ENCODE measurements around the gene PET100. TPM values are rescaled to one million over a fixed set of nuclear protein-coding genes. Genes with fewer than 3 reads are reported as not detected.

PET100 gene, protein sequence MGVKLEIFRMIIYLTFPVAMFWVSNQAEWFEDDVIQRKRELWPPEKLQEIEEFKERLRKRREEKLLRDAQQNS
- 100 to 1,000 TPM in 3 of 4 donors, 10 to 100 TPM in 1; 99.2 to 131 (median 118) TPM for polyA plus RNA-seq (ENCODE audit: insufficient read length in 4 of 4)

DNA sequence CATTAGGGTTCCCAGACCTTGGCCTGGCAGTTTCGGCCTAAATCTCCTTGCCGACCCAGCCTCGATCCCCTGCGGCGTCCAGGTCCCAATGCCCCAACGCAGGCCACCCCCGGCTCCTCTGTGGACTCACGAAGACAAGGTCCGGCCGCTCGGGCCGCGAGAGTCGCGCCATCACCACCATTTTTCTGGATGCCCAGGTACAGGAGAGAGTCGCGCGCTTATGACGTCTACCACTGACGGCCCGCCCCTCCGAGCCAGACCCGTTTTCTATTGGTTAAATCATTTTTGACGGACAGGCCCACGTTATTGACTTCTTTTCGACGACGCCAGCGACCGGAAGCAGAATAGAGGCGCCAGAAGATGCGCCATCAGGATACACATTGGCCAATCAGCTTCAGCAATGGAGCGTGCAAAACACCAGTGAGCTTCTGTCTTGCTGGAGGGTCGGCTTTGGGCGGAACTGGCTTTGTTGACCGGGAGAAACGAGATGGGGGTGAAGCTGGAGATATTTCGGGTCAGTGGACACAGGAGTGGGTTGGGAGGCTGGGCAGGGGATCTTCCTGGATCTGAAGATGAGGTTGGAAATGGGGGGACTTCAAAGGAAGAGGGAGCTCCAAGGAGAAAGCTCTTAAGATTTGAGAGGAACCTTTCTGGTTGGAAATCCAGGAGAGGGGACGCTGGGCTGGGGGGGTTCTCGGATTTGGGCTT, at the start of gene PET100, which contains the start of gene XAB2:
Gene PET100 (plus strand): TSS at position 447 of the 708 bp plus-strand sequence. CDS start 41 bp downstream, at position 488.
Gene XAB2 (minus strand): TSS at position 199 of the 708 bp plus-strand sequence. CDS start 18 bp downstream, at position 181.
- peak; percentile 97 to 98 (median 98) for DNase-seq (ENCODE audit: low read depth in 4 of 4, low spot score in 2 of 4)

DNA sequence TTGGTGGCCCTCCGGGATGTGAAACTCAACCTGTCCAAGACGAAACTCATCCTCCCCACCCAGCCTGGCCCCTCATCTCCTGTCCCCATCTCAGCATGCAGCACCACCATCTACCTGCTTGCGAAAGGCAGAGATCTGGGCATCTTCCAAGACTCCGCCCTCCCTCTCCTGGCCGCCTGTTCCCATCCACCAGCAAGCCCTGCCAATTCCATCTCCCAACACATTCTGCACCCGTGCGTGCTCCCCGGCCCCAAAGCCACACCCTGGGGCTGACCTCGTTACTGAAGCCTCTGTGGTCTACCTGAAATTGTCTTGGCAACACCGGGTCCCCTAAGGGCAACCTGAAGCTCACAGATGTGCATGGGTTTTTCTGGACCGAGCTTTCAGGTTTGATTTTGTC, 47.1 kb upstream of the PET100 start:
- DNase-seq (ENCODE audit: low read depth in 4 of 4, low spot score in 2 of 4), result no peak

DNA sequence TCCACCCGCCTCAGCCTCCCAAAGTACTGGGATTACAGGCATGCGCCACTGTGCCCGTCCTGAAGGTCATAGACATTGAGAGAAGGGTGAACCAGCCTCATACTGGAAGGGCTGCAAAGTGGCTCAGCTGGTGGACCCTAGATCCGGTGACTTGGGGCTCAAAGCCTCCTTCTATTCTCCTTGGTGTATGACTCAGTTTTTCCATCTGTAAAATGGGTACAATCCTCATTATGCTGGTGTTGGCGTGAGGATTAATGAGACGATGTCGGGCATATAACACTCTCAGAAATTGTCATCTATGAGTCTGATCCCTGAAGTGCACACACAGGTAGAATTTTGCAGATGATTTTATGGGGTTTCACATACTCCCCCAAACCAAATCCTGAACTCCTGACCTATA, 39.8 kb upstream of the PET100 start:
- DNase-seq (ENCODE audit: low read depth in 4 of 4, low spot score in 2 of 4), result no peak

DNA sequence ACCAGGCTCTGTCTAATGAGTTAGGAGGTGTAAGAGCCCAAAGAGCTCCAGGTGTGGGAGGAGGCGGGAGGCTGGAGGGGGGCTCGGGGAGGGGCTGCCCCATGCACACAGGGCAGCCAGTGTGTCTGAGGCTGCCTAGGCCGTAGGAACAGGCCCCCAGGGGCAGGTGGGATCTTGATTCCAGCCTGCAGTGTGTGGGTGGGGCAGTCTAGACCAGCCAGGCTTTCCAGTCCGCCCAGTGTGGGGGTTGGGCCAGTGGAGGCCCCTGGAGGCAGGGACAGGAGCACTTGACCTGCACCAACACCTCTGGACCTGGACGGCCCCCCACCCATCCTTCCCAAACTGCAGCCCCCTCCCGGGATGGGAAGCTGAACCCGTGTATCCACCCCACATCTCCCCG, 39.3 kb upstream of the PET100 start:
- no peak for DNase-seq (ENCODE audit: low read depth in 4 of 4, low spot score in 2 of 4)

DNA sequence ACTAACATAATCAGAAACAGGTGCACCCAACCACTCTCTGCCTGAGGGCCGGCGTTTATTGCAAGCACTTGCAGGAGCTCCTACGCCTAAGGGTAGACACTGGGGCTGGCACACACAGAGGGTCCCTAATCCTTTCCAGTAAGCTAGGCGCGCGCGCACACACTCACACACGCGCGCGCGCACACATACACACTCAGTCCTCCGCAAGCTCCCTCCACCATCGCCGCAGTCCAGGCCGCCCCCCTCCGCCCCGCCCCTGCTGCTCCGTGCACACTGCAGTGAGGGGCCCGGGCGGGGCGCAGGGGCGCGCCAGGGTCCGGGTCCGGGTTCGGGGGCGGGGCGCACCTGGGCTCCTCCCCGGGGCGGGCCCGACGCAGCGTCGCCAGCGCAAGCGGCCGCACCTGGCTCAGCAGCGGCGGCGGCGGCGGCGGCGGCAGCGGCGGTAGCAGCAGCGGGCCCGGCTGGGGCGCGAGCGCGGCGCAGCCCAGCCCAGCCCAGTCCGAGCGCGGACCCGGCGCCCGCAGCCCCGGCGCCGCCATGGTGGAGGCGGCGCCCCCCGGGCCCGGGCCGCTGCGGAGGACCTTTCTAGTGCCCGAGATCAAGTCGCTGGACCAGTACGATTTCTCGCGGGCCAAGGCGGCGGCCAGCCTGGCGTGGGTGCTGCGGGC, 34.0 kb upstream of the PET100 start, which contains the start of gene CAMSAP3:
Gene CAMSAP3 (plus strand): TSS at position 398 of the 668 bp plus-strand sequence. CDS start 140 bp downstream, at position 538.
- peak in 3 of 4 donors; percentile 23 to 27 (median 26) for DNase-seq (ENCODE audit: low read depth in 4 of 4, low spot score in 2 of 4)

DNA sequence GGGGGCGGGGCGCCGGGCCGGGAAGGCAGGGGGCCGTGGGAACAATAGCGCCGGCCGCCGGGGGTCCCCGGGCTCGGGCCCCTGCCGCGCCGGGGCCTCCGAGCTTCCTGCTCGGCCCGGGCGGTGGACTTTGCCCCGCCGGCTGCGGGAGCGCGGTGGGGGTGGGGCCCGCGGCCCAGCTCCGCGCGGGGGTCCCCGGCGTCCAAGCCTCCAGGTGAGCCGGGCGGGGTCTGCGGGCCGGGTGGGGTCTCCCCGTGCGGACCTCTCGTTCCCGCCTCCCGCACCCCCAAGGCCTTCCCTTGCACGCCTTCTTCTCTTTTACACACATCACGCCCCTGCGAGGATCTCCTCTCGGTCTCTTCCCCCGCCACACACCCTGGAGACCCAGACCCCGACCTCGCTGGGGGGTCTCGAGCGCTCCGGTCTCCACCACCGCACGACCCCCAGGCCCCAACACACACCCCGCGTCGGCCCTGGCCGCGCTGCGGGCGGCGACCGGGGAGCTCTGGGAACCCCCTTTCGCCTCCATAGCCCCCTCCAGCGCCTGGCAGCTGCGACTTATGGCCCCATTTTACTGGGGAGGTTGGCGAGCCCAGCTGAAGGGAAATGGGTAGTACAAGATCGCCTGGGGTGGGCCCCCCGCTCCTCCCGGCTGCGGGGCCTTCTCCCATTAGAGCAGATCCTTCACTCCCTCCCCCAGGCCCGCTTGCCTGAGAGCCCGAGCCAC, 33.2 kb upstream of the PET100 start:
- DNase-seq (ENCODE audit: low read depth in 4 of 4, low spot score in 2 of 4), result no peak

DNA sequence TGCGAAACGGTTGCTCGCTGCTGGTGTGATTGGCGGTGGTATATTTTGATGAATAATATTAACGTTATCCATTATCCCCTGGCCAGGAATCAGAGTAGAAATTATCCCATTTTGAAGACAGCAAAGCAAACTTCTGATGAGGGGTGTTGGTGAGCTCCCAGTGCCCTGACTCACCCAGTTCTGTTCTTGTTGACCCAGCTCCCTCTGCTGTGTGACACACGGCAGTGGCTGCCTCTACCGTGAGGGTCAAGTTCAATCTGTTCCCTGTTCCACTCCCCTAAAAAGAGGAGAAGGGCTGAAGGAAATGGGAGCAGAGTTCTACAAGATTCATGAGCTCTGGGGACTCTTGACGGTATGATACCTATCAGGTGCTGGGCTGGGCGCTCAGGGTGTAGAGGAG, 31.9 kb upstream of the PET100 start:
- no peak for DNase-seq (ENCODE audit: low read depth in 4 of 4, low spot score in 2 of 4)

DNA sequence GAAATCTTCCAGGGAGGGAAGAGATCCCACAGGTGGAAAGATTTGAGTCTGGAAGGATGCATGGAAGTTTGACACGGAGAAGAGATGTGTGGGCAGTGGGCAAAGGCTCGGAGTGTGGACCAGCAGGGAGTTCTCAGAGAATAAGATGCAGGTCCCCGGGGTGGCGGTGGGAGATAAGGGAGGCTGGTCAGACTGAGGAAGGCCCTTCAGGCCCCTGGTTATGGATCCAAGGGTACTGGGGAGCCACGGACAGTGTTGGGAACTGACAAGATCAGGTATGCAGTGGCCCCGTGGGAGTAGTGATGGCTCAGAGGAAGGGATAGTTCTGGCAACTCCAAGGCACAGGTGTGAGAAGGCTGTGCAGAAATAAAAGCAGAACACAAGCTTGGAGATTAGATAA, 31.4 kb upstream of the PET100 start:
- DNase-seq (ENCODE audit: low read depth in 4 of 4, low spot score in 2 of 4), result no peak

DNA sequence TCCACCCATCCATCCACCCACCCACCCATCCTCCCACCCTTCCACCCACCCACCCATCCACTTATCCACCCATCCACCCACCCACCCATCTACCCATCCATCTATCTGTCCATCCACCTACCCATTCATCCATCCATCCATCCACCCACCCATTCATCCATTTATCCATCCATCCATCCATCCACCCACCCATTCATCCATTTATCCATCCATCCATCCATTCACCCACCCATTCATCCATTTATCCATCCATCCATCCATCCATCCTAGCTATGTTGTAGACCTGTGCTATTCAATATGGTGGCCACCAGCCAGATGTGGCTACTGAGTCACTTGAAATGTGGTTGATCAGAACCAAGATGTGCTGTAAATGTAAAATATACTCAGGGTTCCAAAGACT, 28.9 kb upstream of the PET100 start:
- DNase-seq (ENCODE audit: low read depth in 4 of 4, low spot score in 2 of 4), result no peak

DNA sequence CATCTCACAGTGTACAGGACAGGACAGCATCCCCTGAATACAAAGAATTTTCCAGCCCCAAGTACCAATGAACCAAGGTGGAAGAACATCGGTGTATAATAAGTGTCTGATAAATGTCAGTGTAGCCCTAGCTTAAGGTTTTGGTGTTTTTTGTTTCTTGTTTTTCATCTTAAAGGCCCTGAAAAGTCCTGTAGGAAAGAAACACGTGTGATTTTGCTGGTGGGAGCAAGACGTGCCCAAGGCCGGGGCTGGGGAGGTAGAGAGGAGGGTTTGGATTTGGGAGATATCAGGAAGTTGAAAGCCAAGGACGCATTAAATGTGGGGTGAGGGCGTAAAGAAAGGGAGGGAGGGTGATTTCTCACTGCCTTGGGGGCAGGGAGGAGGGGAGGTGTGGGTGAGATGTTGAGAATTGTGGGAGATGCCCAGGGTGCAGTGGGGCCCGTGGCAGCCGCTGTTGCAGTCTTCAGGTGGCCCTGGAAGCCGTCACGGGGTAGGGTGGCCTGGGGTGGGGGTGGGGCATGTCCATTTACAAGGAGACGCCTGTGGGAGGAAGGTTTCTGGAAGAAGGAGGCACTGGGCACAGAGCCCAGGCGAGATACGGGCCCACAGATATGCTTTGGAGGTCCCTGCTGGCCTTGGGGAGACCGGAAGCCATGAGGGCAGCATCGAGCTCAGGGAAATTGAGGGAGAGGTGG, 27.2 kb upstream of the PET100 start:
- no peak for DNase-seq (ENCODE audit: low read depth in 4 of 4, low spot score in 2 of 4)

DNA sequence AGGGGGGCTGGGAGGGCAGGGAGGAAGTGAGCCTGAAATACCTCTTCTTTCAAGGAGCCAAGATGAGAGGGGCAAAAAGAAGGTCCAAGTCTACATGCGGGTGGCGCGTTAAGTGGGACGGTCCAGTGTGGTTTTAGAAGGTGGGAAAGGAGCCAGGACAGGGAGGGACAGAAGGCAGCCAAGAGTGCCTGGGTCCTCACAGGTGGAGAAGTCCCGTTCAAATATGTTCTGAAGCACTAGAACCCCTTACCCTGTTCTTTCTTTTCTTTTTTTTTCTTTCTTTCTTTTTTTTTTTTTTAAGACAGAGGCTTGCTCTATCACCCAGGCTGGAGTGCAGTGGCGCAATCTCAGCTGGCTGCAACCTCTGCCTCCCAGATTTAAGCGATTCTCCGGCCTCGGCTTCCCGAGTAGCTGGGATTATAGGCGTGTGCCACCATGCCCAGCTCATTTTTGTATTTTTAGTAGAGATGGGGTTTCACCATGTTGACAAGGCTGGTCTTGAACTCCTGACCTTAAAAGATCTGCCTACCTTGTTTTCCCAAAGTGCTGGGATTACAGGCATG, 26.6 kb upstream of the PET100 start:
- DNase-seq (ENCODE audit: low read depth in 4 of 4, low spot score in 2 of 4), result no peak

DNA sequence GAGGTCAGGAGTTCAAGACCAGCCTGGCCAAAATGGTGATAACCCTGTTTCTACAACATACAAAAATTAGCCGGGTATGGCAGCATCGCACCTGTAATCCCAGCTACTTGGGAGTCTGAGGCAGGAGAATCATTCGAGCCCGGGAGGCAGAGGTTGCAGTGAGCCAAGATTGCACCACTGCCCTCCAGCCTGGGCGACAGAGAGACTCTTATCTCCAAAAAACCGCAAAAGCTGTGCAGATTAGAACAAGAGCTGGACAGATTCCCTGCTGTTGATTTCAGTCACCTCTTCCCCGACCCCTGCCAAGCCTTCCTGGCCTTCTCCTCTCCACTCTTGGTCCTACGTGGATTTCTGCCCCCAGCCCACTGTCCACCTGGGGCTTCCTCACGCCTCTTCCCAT, 25.7 kb upstream of the PET100 start:
- no peak for DNase-seq (ENCODE audit: low read depth in 4 of 4, low spot score in 2 of 4)

DNA sequence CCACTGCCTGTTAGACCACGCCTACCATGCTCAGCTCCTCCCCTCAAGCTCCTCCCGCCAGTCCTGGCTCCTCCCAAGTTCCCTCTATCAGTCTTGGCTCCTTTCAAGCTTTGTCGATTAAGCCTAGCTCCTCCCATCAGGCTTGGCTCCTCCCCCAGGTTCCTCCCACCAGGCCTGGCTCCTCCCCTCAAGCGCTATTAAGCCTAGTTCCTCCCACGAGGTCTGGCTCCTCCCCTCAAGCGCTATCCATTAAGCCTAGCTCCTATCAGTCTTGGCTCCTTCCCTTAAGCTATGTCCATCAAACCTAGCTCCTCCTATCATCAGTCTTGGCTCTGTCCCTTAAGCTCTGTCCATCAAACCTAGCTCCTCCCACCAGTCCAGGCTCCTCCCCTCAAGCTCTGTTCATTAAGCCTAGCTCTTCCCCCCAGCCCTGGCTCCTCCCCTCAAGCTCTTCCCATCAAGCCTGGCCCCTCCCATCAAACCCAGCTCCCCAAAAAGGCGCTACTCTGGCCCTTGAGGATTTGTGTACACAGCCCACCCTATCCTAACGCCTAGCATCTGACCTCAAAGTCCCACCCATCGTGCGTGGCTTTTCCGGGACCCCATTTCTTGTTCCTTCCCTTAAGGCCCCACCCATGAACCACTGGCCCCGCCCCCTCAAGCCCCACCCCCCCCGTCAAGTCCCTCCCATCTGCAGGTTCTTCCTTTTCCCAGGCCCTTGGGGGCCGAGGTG, 23.9 kb upstream of the PET100 start:
- DNase-seq (ENCODE audit: low read depth in 4 of 4, low spot score in 2 of 4), result no peak

DNA sequence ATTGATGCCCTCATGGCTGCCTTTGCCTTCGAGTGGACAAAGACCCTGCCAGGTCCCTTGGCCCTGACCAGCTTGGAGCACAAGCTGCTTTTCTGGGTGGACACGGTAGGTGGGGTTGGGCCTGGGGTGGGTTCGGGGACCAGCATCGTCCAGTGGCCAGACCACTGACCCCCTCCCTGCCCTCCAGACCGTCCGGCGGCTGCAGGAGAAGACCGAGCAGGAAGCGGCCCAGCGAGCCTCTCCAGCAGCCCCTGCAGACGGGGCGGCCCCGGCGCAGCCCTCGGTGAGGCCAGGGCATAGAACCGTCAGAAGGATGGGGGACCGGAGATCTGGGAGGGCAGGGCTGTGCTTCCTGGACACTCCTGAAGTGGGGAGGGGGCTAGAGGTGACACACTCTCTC, 23.3 kb upstream of the PET100 start:
- no peak for DNase-seq (ENCODE audit: low read depth in 4 of 4, low spot score in 2 of 4)

DNA sequence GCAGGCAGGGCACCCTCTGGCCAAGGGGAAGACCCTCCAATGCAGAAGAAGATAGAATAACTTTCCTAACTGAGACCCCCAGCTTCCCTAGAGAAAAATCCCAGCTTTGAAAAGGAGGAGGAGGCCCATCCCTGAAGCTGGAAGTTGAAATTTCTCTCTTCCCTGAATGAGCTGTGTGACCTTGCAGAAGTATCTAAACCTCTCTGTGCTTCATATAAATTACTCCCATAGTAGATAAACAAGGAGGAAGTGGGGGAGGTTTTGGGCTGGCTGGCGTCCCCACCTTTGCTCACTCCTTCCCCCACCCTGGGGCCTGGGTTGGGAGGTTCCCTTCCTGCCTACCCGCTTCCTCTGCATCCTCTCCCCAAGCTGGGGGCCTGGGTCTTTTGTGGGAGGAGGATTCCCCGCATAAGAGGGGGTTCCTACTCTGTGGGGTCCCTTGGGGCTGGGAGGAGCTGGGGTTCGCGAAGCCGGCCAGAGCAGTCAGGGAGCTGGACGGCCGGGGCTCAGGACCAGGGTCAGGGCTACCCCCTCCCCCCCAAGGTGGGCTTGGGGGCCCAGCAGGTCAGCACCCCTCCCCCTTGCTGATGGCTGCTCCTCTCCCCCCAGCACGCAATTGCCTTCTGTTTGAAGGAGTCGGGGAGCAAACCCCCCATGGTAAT, 22.2 kb upstream of the PET100 start:
- DNase-seq (ENCODE audit: low read depth in 4 of 4, low spot score in 2 of 4), result no peak

DNA sequence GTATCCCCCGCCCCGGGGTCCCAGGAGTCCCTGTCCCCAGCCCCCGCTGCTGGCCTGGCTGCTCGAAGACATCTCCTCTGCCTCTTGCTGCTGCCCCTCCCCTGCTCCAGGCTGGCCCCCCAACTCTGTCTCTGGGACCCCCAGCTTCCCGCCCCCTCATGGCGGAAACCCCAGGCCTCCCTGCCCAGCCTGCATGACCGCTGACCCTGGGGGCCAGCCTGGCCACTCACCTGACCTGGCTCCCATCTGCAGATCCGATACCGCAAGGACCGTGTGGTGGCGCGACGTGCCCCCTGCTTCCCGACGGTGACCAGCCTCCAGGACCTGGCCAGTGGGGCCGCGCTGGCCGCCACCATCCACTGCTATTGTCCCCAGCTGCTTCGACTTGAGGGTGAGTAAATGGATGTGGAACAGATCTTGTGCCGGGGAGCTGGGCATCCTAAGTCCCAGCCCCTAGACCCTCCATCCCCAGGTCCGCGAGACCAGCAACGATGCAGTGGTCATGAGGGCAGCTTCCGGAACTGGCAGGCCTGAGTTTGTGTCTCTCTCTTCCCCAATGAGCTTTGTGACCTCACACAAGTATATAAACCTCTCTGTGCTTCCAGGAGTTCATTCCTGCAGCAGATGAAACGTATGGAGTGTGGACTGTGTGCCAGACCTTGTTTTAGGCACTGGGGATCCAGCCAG, 21.6 kb upstream of the PET100 start:
- no peak for DNase-seq (ENCODE audit: low read depth in 4 of 4, low spot score in 2 of 4)

DNA sequence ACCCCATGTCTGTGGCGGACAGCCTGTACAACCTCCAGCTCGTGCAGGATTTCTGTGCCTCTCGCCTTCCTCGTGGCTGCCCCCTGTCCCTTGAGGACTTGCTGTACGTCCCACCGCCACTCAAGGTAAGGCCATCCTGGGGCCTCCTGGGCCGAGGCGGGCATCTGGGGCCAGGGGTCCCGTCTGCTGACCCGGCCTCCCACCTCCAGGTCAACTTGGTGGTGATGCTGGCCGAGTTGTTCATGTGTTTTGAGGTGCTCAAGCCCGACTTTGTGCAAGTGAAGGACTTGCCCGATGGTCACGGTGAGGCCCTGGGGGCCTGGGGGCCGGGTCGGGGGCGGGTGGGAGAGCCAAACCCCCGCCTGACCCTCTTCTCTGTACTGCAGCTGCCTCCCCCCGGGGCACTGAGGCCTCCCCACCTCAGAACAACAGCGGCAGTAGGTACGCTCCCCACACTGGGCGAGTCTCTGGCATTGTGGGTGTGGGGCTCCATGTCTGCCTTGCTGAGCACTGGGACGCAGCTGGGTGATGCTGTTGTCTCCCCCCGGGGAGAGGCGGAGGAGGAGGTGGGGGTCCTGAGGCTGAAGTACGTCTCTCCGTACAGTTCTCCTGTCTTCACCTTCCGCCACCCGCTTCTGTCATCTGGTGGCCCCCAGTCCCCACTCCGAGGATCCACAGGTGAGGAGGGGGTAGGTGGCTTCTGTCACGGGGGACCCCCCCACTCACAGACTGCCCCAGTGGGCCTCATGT, 18.9 kb upstream of the PET100 start:
- DNase-seq (ENCODE audit: low read depth in 4 of 4, low spot score in 2 of 4), result no peak

All from left renal cortex interstitium (tissue), 4 donors.